ENCODE measurements around the gene KCTD17. TPM values are rescaled to one million over a fixed set of nuclear protein-coding genes. Genes with fewer than 3 reads are reported as not detected.

KCTD17 gene
- total RNA-seq, 2 experiments from 2014 or later = 17.3 to 17.9 TPM

DNA sequence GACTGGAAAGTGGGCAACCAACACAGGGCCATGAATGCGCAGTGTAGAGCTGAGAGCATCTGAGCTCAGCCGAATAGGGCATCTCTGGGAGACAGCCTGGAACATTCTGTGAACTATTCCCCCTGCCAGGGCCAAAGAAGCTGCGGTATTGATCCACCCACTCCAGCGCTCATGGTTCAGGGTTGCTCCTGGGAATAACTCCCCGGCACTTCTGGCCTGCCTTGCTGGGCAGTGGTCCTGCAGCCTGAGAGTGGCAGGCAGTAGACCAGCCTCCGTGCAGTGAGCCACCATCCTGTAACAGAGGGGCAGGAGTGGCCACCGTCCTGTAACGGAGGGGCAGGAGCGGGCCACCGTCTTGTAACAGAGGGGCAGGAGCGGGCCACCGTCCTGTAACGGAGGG lies 45.8 kb downstream of the KCTD17 start:
- Histone ChIP-seq H3K4me1 (ENCODE audit: insufficient read depth, low read length) (peaks cover 5% of the 10 kb centered on the region), H3K4me3 (ENCODE audit: low read length) (no peak overlapping the region), H3K9me3 (ENCODE audit: control insufficient read depth in 1 of 2, insufficient read depth in 1 of 2, low read length in 2 of 2) (no peaks in the 10 kb centered on the region), H3K36me3 (ENCODE audit: insufficient read depth, low read length) (no peaks in the 10 kb centered on the region), H3K27ac (ENCODE audit: low read depth in 1 of 2, low read length in 2 of 2) (no peak overlapping the region), H3K27me3 (ENCODE audit: control insufficient read depth in 1 of 2, insufficient read depth in 2 of 2, low read length in 2 of 2) (peaks cover 0 to 3% of the 10 kb centered on the region in 2 experiments)
- H3K27me3 Mint-ChIP-seq = peaks cover 28% of the 10 kb centered on the region
- TF ChIP-seq, protein P1, sequence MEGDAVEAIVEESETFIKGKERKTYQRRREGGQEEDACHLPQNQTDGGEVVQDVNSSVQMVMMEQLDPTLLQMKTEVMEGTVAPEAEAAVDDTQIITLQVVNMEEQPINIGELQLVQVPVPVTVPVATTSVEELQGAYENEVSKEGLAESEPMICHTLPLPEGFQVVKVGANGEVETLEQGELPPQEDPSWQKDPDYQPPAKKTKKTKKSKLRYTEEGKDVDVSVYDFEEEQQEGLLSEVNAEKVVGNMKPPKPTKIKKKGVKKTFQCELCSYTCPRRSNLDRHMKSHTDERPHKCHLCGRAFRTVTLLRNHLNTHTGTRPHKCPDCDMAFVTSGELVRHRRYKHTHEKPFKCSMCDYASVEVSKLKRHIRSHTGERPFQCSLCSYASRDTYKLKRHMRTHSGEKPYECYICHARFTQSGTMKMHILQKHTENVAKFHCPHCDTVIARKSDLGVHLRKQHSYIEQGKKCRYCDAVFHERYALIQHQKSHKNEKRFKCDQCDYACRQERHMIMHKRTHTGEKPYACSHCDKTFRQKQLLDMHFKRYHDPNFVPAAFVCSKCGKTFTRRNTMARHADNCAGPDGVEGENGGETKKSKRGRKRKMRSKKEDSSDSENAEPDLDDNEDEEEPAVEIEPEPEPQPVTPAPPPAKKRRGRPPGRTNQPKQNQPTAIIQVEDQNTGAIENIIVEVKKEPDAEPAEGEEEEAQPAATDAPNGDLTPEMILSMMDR (IDR thresholded peaks at IDR 0.05) = no peak
- intact Hi-C loops (cut with DNase I, micrococcal nuclease) = no loop called here
- H3K36me3 Mint-ChIP-seq (ENCODE audit: low read depth) = no peaks in the 10 kb centered on the region
- ChIA-PET POLR2A (no interaction called here), CTCF (no interaction called here)
- DNase-seq (no peak), ATAC-seq (ENCODE audit: poor library complexity) (no peak)
- H3K4me3 Mint-ChIP-seq = no peak overlapping the region
- no peaks in the 10 kb centered on the region for H3K4me1 Mint-ChIP-seq (ENCODE audit: low read depth)
- no peak overlapping the region for H3K27ac Mint-ChIP-seq
- no peaks in the 10 kb centered on the region for H3K9me3 Mint-ChIP-seq

DNA sequence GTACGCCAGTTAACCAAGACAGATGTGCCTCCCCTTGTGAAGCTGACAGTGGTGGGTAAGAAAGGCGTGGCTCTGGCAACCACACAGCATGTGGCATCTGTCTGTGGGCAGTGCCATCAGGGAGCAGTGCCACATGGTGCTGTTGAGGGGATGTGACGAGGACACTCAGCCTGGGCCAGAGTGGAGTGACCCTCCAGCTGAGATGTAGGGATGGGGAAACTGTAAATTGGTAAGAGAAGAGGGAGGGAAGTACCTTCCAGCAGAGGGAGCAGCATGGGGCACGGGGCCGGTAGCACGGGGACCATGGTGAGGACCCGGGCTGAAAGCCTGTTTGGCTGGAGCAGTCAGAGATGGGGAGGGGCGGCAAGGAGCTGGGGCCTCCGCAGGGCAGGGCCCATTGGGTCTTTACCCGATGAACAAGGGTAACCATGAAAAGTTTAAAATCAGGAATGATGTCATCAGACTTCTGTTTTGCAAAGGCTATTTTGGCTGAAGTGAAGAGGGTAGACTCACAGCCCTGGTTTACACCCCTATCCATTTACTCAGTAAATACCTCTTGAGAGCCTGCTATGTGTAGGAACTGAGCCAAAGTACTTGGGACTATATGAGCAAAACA lies 47.5 kb downstream of the KCTD17 start:
- Mint-ChIP-seq H3K27me3 (peaks cover 27% of the 10 kb centered on the region), H3K9me3 (no peaks in the 10 kb centered on the region), H3K4me1 (ENCODE audit: low read depth) (no peaks in the 10 kb centered on the region), H3K27ac (no peak overlapping the region), H3K36me3 (ENCODE audit: low read depth) (no peaks in the 10 kb centered on the region), H3K4me3 (no peak overlapping the region)
- Histone ChIP-seq H3K4me3 (ENCODE audit: low read length) (no peak overlapping the region), H3K27me3 (ENCODE audit: control insufficient read depth in 1 of 2, insufficient read depth in 2 of 2, low read length in 2 of 2) (peaks cover 0 to 3% of the 10 kb centered on the region in 2 experiments), H3K36me3 (ENCODE audit: insufficient read depth, low read length) (no peaks in the 10 kb centered on the region), H3K9me3 (ENCODE audit: control insufficient read depth in 1 of 2, insufficient read depth in 1 of 2, low read length in 2 of 2) (no peaks in the 10 kb centered on the region), H3K27ac (ENCODE audit: low read depth in 1 of 2, low read length in 2 of 2) (no peak overlapping the region), H3K4me1 (ENCODE audit: insufficient read depth, low read length) (peaks cover 5% of the 10 kb centered on the region)
- intact Hi-C loops (cut with DNase I, micrococcal nuclease) = no loop called here
- DNase-seq (peak in 4 of 14 experiments; percentile 15 to 49 (median 39)), ATAC-seq (ENCODE audit: poor library complexity) (peak; percentile 37)
- TF ChIP-seq, protein P1 (IDR thresholded peaks at IDR 0.05) = no peak
- ChIA-PET CTCF (interaction anchor here (0.8 to 1.9 kb wide), 4 partner anchors 20 to 63 kb away, joined by 3 to 8 read pairs (median 4); no protein-coding TSS in a partner anchor), POLR2A (no interaction called here)

DNA sequence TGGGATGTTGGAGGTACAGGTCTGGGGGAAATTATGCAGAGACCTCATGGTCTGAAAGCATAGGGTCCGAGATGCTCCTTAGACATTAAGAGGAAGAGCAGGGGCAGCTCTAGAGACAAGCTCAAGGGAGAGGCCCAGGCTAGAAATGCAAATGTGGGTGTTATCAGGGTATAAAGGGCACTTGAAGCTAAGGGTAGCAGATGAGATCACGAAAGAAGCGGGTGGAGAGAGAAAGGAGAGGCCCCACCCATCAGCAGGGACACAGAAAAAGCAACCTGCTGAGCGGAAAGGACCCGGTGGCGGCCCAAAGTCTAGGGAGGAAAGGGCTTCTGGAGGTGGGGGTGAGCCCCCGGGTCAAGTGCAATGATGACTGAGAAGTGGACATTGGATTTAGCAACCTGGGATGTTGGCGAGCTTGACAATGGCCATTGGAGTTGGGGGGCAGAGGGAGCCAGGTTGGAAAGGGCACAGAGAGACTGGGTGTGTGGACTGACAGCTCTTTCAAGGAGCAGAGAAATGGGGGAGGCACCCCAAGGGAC lies 49.1 kb downstream of the KCTD17 start:
- no peak overlapping the region for H3K27ac Mint-ChIP-seq
- H3K4me1 Mint-ChIP-seq (ENCODE audit: low read depth) = no peaks in the 10 kb centered on the region
- intact Hi-C loops (cut with DNase I, micrococcal nuclease) = no loop called here
- no peaks in the 10 kb centered on the region for H3K36me3 ChIP-seq (ENCODE audit: insufficient read depth, low read length)
- TF ChIP-seq, protein P1 (IDR thresholded peaks at IDR 0.05) = no peak
- ChIA-PET POLR2A (interaction anchor here (1.1 kb wide), 1 partner anchor 13 kb away, joined by 4 read pairs; no protein-coding TSS in a partner anchor), CTCF (no interaction called here)
- ATAC-seq (ENCODE audit: poor library complexity) (no peak), DNase-seq (peak in 2 of 14 experiments; percentile 23 to 32)
- H3K36me3 Mint-ChIP-seq (ENCODE audit: low read depth) = no peaks in the 10 kb centered on the region
- no peak overlapping the region for H3K4me3 Mint-ChIP-seq
- H3K4me3 ChIP-seq (ENCODE audit: low read length) = no peak overlapping the region
- H3K4me1 ChIP-seq (ENCODE audit: insufficient read depth, low read length) = peaks cover 11% of the 10 kb centered on the region
- H3K9me3 ChIP-seq (ENCODE audit: control insufficient read depth in 1 of 2, insufficient read depth in 1 of 2, low read length in 2 of 2) = no peaks in the 10 kb centered on the region
- no peak overlapping the region for H3K27ac ChIP-seq (ENCODE audit: low read depth in 1 of 2, low read length in 2 of 2)
- peaks cover 15% of the 10 kb centered on the region for H3K27me3 Mint-ChIP-seq
- peaks cover 0 to 3% of the 10 kb centered on the region in 2 experiments for H3K27me3 ChIP-seq (ENCODE audit: control insufficient read depth in 1 of 2, insufficient read depth in 2 of 2, low read length in 2 of 2)
- no peaks in the 10 kb centered on the region for H3K9me3 Mint-ChIP-seq
